Liver (tissue), 3 donors: ENCODE results near the gene RALB.

Source experiments
- ATF3 ChIP-seq: IDR thresholded peaks from 2 replicates; pipeline ENCODE4 v1.6.1; 2016; ENCODE audit warnings: antibody characterized with exemption
- CTCF ChIP-seq: fragments of 150-350 bp; IDR thresholded peaks from 2 replicates; pipeline ENCODE4 v1.5.1; 2017; ENCODE audit warnings: improper control_type of control experiment, low read depth, low read length; ENCODE audit not compliant: missing input control
- EGR1 ChIP-seq, 2 donors: IDR thresholded peaks; 2 replicates each; pipeline ENCODE4 v1.6.1; 2016 to 2018; ENCODE audit warnings: antibody characterized with exemption in 2 of 2, low read depth in 2 of 2
- FOXA1 ChIP-seq: IDR thresholded peaks from 2 replicates; pipeline ENCODE4 v1.6.1; 2016; ENCODE audit warnings: antibody characterized with exemption
- GABPA ChIP-seq, 2 donors: IDR thresholded peaks in 1 of 2; conservative IDR thresholded peaks in 1 of 2; 2 replicates each; pipeline ENCODE4 v1.6.1; 2016; ENCODE audit warnings: antibody characterized with exemption in 2 of 2, mild to moderate bottlenecking in 1 of 2, moderate library complexity in 1 of 2
- JUND ChIP-seq, 2 donors: IDR thresholded peaks; 2 replicates each; pipeline ENCODE4 v1.6.1; 2016; ENCODE audit warnings: antibody characterized with exemption in 2 of 2
- MAX ChIP-seq: IDR thresholded peaks from 2 replicates; pipeline ENCODE4 v1.6.1; 2016; ENCODE audit warnings: antibody characterized with exemption
- RAD21 ChIP-seq, 2 donors: IDR thresholded peaks; 2 replicates each; pipeline ENCODE4 v1.6.1; 2016; ENCODE audit warnings: antibody characterized with exemption in 2 of 2, mild to moderate bottlenecking in 2 of 2
- REST ChIP-seq: IDR thresholded peaks from 2 replicates; pipeline ENCODE4 v1.6.1; 2016; ENCODE audit warnings: antibody characterized with exemption, mild to moderate bottlenecking
- RXRA ChIP-seq, 2 donors: IDR thresholded peaks; 2 replicates each; pipeline ENCODE4 v1.6.1; 2017 to 2018; ENCODE audit warnings: antibody characterized with exemption in 2 of 2, mild to moderate bottlenecking in 1 of 2
- SP1 ChIP-seq: IDR thresholded peaks from 2 replicates; pipeline ENCODE4 v1.6.1; 2018; ENCODE audit warnings: antibody characterized with exemption, mild to moderate bottlenecking
- TAF1 ChIP-seq: conservative IDR thresholded peaks from 2 replicates; pipeline ENCODE4 v1.6.1; 2016; ENCODE audit warnings: antibody characterized with exemption, mild to moderate bottlenecking
- ZBTB33 ChIP-seq: IDR thresholded peaks from 2 replicates; pipeline ENCODE4 v1.6.1; 2016; ENCODE audit warnings: antibody characterized with exemption
- donor health status: healthy.
- donor health status: healthy.

GRCh38 chr2:120269816-120270215, 17.2 kb downstream of the RALB start:
- no peak for TF ChIP-seq GABPA (IDR thresholded peaks at IDR 0.05 in 1 of 2, conservative IDR thresholded peaks at IDR 0.05 in 1 of 2)
- no peak for TF ChIP-seq CTCF
- no peak for TF ChIP-seq ZBTB33
- TF ChIP-seq SP1 = no peak
- no peak for TF ChIP-seq RXRA (IDR thresholded peaks at IDR 0.05)
- no peak for TF ChIP-seq RAD21 (IDR thresholded peaks at IDR 0.05)
- TF ChIP-seq MAX = no peak
- TF ChIP-seq JUND (IDR thresholded peaks at IDR 0.05) = no peak
- no peak for TF ChIP-seq TAF1
- TF ChIP-seq ATF3 = no peak
- no peak for TF ChIP-seq REST
- TF ChIP-seq FOXA1 = no peak
- TF ChIP-seq EGR1 (IDR thresholded peaks at IDR 0.05; ENCODE audit: low read depth in 2 of 2) = no peak
